IMR-90 (cell line): Measurements from ENCODE around the gene SLC9A9.

Experiments used
- CEBPB ChIP-seq: IDR thresholded peaks from 2 replicates; pipeline ENCODE4 v1.6.1; 2012; ENCODE audit warnings: low read depth, low read length, improper control_type of control experiment
- CHD1 ChIP-seq: IDR thresholded peaks from 2 replicates; pipeline ENCODE4 v1.6.1; 2012; ENCODE audit warnings: low read depth, low read length, improper control_type of control experiment
- POLR2A ChIP-seq: IDR thresholded peaks from 2 replicates; pipeline ENCODE4 v1.6.1; 2012; ENCODE audit warnings: mild to moderate bottlenecking, low read depth, low read length
- RAD21 ChIP-seq: IDR thresholded peaks from 2 replicates; pipeline ENCODE4 v1.6.1; 2012; ENCODE audit warnings: low read length, improper control_type of control experiment
- TF ChIP-seq, protein P1 (sequence below): conservative IDR thresholded peaks from 2 replicates; pipeline ENCODE4 v1.5.1; 2012; ENCODE audit warnings: mild to moderate bottlenecking, low read depth, low read length, improper control_type of control experiment
- TF ChIP-seq, protein P2 (sequence below): fragments of 150-350 bp; IDR thresholded peaks from 2 replicates; pipeline ENCODE4 v1.6.1; 2016; ENCODE audit warnings: low read depth, mild to moderate bottlenecking, low read length, moderate library complexity, borderline replicate concordance
- TF ChIP-seq, protein P3 (sequence below): fragments of 150-350 bp; IDR thresholded peaks from 2 replicates; pipeline ENCODE4 v1.6.1; 2017; ENCODE audit warnings: mild to moderate bottlenecking, antibody characterized with exemption, low read length, low read depth

DNA sequence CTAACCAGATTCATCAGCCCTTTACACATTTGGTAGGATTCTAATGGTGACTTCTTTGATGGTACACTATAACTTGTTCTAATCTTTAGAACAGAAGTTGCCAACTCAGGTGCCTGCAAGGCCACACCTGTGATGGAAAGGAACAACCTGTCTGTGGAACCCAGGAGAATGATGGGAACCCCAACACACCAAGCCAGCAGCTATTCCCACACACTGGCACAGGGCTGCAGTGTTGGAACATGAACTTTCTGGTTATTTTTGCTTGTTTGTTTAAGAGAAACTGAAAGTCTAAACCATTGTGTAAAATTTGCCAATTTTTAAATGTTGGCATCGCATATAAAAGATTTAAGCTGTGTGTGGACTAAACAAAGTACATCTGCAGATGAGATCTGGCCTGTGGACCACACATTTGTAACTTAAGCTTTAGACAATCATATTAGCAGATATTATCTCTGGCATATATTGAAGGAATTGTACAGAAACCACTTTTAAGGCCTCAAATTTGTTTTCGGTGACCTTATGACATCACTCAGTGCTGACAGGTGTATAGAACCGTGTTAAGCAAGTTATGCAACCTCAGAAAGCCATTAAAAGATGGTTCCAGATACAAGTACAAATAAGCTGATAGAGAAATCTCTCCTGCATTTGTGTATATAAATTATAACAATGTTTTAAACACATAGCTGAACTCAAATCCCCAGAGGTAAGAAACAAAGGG lies 242.9 kb downstream of the SLC9A9 start:
- TF ChIP-seq, protein P1, sequence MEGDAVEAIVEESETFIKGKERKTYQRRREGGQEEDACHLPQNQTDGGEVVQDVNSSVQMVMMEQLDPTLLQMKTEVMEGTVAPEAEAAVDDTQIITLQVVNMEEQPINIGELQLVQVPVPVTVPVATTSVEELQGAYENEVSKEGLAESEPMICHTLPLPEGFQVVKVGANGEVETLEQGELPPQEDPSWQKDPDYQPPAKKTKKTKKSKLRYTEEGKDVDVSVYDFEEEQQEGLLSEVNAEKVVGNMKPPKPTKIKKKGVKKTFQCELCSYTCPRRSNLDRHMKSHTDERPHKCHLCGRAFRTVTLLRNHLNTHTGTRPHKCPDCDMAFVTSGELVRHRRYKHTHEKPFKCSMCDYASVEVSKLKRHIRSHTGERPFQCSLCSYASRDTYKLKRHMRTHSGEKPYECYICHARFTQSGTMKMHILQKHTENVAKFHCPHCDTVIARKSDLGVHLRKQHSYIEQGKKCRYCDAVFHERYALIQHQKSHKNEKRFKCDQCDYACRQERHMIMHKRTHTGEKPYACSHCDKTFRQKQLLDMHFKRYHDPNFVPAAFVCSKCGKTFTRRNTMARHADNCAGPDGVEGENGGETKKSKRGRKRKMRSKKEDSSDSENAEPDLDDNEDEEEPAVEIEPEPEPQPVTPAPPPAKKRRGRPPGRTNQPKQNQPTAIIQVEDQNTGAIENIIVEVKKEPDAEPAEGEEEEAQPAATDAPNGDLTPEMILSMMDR, result no peak
- TF ChIP-seq RAD21 (no peak), CHD1 (no peak), POLR2A (no peak), CEBPB (no peak)
- TF ChIP-seq, protein P2, sequence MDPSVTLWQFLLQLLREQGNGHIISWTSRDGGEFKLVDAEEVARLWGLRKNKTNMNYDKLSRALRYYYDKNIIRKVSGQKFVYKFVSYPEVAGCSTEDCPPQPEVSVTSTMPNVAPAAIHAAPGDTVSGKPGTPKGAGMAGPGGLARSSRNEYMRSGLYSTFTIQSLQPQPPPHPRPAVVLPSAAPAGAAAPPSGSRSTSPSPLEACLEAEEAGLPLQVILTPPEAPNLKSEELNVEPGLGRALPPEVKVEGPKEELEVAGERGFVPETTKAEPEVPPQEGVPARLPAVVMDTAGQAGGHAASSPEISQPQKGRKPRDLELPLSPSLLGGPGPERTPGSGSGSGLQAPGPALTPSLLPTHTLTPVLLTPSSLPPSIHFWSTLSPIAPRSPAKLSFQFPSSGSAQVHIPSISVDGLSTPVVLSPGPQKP, result no peak
- TF ChIP-seq, protein P3, sequence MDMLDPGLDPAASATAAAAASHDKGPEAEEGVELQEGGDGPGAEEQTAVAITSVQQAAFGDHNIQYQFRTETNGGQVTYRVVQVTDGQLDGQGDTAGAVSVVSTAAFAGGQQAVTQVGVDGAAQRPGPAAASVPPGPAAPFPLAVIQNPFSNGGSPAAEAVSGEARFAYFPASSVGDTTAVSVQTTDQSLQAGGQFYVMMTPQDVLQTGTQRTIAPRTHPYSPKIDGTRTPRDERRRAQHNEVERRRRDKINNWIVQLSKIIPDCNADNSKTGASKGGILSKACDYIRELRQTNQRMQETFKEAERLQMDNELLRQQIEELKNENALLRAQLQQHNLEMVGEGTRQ, result no peak
